HepG2 (cell line): ENCODE measurements around the gene FASTK.

Source experiments
- CEBPB ChIP-seq: IDR thresholded peaks from 2 replicates; pipeline ENCODE4 v1.6.1; 2011; ENCODE audit warnings: low read depth, low read length, improper control_type of control experiment, borderline replicate concordance
- ZNF292 ChIP-seq: sonication (generic); formaldehyde crosslinking; IDR thresholded peaks from 2 replicates; pipeline ENCODE4 v1.8.1; 2022; ENCODE audit warnings: mild to moderate bottlenecking, low read depth, missing genetic modification reagents, borderline replicate concordance
- TF ChIP-seq, protein P1 (sequence below): sonication (generic); formaldehyde crosslinking; IDR thresholded peaks from 2 replicates; pipeline ENCODE4 v1.5.0; 2020; ENCODE audit warnings: mild to moderate bottlenecking, missing genetic modification reagents, moderate library complexity
- TF ChIP-seq, protein P2 (sequence below): sonication (generic); formaldehyde crosslinking; IDR thresholded peaks from 2 replicates; pipeline ENCODE4 v1.8.1; 2023; ENCODE audit warnings: mild to moderate bottlenecking, missing genetic modification reagents

GRCh38 chr7:151075978-151076426 is 4.6 kb downstream of the FASTK start:
- TF ChIP-seq, protein P1, sequence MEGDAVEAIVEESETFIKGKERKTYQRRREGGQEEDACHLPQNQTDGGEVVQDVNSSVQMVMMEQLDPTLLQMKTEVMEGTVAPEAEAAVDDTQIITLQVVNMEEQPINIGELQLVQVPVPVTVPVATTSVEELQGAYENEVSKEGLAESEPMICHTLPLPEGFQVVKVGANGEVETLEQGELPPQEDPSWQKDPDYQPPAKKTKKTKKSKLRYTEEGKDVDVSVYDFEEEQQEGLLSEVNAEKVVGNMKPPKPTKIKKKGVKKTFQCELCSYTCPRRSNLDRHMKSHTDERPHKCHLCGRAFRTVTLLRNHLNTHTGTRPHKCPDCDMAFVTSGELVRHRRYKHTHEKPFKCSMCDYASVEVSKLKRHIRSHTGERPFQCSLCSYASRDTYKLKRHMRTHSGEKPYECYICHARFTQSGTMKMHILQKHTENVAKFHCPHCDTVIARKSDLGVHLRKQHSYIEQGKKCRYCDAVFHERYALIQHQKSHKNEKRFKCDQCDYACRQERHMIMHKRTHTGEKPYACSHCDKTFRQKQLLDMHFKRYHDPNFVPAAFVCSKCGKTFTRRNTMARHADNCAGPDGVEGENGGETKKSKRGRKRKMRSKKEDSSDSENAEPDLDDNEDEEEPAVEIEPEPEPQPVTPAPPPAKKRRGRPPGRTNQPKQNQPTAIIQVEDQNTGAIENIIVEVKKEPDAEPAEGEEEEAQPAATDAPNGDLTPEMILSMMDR (CRISPR knock-in tag): no peak
- TF ChIP-seq, protein P2, sequence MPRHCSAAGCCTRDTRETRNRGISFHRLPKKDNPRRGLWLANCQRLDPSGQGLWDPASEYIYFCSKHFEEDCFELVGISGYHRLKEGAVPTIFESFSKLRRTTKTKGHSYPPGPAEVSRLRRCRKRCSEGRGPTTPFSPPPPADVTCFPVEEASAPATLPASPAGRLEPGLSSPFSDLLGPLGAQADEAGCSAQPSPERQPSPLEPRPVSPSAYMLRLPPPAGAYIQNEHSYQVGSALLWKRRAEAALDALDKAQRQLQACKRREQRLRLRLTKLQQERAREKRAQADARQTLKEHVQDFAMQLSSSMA: no peak
- no peak for TF ChIP-seq ZNF292 (CRISPR knock-in tag)
- TF ChIP-seq CEBPB: no peak
